ENCODE results near the gene PEPD.
A peak's percentile ranks its signal among the peaks of the same experiment; 100 is the strongest.

Gene PEPD

DNA sequence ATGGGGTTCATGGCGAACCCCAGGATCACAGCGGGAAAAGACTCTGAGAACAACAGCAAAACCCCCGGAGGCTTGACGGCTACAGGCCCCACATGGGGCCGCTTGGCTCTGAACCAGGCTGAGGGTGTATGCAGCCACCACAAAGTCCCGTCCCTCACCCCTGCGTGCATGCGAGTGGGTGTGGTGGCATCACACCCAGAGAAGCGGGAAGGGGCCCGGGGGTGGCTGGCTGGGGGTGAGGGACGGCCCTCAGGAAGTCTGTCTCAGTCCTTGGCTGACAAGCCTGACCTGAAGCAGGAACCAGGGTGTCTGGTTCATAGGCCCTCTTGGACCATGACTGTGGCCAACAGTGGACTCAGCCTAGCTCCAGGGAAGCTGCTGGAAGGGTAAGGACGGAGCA is 113.9 kb downstream of the PEPD start:
- no peak for DNase-seq (ENCODE audit: low spot score)

DNA sequence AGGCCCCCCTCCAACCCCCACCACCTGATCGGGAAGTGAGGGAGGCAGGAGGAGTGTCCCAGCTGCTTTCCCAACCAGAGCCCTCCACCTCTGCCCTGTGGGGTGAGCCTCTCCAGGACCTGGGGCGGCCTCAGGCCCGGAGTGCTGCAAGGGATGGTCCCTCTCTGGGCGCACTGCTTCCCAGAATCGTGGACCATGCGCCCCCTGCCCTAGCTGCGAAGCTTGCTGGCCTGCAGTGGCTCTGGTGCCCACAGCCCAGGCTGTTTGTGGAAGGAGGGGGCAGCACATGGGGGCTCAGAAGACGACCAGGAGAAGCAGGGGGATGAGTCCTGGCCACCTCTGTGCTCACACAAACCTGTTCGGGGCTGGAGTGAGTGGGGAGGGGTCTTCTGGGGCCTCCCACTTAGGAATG is 114.4 kb downstream of the PEPD start:
- DNase-seq (ENCODE audit: low spot score), result no peak

DNA sequence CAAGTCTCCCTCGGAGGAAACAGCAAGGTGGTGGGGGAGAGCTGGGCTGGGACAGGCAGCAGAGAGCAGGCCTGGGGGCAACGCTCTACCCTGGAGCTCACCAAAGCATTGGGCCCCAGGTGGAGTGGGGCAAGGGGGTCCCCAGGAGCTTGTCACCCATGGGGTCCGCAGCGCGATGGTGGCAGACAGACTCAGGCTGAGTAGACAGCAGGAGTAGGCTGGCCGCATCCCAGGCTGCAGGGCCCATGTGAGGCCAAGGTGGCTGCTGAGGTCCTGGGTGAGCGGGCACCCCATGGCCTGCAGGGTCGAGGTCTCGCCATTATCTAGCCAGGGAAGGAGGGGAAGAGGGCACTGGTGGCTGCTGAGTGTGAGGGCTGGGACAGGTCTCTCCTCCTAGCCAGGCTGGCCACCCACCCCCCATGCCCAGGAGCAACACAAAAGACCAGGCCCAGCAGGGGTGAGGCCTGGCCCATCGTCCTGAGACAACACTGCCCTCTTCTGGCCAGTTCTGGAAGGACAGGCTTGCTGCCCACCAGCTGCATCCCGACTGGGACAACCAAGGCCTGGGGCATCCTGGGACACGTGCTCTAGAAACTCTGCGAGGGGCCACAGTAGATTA is 115.0 kb downstream of the PEPD start:
- DNase-seq (ENCODE audit: low spot score), result peak; percentile 77

DNA sequence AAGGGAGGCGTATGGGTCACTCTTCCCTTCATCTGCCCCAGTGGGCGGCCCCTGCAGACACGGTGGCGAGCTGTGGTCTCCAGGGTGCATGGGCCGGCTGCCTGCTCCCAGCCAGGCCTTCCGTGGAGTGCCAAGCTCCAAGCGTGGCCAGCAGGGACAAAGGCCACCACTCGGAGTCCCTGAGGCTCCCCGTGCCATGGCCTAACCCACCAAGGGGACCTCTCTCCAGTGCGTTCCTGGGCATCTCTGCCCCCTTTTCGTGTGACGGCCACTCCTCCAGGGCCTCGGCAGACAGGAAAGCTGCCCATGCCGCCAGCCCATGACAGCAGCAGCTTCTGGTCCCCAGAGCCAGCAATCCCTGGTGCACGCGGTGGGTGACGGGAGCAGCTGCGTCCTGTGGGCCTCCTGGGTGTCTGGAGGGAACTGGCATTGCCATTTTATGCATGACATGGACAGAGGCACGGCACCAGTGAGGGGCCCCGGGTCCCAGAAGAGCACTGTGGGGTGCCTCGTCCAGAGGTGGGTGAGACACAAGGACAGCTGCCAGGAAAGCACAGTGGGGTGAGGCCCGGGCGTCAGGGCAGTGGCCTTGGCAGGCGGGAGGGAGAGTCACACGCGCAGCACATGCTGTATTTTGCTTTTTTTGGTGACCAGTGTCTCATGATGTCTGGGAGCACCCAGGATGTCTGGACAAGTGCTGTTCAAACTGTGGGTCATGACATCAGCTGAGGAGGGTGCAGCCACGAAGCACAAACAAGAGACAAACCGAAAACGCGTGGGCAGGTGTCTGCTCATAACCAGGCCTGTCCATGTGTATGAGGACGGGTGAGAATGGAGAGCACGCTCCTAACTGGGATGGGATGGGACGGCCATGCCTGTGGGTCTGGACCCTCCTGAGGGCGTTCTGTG is 115.8 kb downstream of the PEPD start:
- no peak for DNase-seq (ENCODE audit: low spot score)

DNA sequence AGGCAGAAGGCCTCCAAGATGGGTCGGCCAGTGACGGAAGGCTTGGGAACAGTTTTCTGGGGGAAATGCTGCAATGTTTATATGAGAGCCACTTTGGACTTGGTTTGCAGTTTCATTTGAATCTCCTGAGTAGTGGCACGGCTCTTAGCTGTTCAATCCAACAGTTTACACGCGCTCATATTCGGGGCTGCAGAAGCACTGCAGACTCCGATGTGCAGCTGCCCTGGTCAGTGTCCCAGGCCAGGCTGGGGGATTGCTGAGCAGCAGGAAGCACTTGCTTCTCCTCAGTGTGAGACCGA is 116.4 kb downstream of the PEPD start:
- DNase-seq (ENCODE audit: low spot score), result no peak

DNA sequence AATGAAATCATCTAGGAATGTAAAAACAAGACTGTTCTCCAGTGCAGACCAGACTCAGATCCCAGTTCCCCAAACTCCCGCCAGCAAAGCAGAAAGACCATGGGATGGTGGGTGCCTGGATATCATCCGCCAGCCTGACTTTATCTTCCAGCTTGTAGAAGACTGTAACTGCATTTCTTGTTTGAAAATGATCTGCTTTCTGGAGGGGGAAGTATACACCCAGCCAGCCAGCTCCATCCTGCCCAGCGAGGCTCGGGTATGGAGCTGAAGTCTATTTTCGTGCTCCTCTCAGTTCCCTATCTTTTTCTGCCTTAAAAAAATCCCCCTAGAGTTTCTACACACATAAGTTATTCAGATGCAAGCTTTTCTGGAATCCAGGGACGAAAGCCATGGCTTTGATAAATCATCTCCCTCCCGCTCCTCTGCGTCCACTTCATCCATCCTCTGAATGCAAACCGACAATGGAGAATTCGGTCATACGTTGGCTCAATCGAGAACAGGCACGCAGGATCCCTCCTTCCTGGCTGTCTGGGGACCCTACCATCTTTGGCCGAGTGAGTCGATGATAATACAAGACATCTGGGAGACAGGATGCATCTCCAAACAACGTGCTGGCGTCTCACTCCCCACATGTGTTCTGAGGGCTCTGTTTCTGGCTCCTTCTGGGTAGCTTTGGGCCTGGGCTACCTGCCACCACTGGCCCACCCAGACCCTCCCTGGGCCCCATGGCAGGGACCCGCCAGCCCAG is 116.9 kb downstream of the PEPD start:
- DNase-seq (ENCODE audit: low spot score), result no peak

DNA sequence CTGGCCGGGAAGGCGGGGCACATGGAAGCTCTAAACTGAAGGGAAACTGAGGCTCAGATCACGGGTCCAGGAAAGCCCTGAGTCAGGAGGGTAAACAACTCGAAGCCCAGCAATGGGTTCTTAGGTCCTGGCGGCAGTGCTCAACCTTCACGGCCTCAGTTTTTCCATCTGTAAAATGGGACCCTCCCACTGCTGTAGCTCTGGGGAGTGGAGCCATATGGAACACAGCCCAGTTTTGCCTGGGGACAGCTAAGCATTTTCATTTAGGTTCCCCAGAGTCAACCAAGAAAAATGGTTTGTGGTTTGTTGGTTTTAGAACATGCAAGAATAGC is 117.7 kb downstream of the PEPD start:
- DNase-seq (ENCODE audit: low spot score), result no peak

DNA sequence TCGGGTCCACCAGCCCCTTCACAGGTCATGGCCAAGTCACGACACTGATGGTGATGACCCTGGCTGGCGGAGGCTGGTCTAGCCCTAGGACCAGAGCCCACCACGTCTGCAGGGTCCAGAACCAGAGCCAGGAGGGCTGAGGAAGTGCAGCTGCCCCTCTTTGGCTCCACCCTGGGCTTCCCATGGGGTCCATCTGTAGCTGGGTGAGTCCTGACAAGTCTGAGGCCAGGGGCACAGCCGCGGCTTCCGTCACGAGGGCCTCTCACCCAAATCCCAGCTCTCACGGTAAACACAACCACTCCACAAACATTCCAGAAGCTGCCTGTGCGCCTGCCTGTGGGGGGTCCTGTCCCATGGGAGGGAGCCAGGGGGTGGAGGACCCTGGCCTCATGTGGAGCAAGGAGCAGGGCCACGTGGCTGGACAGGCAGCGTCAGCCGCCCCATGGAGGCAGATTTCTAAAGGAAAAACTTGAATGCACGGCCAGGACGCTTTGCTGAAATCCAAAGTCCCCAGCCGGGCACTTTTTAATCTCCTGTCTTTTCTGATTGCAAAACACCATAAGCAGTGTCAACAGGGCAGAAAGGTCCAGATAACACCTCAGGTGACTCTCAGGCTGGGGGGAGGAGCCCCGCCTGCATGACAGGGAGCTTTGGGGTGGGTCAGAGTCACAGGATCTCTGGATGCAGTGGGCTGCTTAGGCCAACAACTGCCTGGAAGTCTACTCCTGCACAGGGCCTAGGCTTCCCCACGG is 118.2 kb downstream of the PEPD start:
- no peak for DNase-seq (ENCODE audit: low spot score)

DNA sequence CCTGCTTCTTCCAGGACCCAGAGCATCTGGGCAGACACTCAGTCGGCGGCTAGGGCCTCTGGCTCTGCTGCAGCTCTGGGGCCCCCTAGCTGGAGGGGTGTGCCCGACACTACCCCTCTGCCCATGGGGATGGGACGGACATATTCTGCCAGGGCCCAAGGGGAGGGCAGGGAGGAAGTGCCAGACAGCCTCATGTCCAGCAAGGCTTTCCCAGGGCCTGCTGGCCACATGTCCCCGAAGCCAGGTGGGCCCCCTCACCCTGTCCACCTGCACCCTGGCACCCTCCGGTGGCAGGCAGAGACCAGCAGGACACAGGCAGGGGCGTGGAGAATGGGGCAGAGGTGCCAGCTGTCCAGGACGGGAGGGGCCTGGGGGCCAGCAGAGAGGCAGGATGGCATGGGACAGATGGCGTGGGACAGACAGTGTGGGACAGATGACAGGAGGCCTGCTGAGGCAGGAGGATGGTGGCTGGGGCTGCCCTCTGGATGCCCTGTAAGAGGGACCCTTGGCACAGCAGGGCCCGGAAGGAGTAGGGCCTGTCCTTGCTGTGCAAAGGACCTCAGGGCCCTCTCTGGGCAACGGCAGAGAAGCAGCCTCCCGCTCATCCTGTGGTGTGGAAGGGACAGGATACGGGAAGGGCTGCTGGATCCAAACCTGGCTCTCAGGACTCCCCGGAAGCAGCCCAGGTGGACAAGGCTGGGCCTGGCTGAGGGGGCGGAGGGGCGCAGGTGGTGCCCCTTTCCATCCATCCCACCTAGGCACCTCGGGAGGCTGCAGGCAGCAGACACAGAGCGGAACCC is 119.0 kb downstream of the PEPD start:
- DNase-seq (ENCODE audit: low spot score), result no peak

DNA sequence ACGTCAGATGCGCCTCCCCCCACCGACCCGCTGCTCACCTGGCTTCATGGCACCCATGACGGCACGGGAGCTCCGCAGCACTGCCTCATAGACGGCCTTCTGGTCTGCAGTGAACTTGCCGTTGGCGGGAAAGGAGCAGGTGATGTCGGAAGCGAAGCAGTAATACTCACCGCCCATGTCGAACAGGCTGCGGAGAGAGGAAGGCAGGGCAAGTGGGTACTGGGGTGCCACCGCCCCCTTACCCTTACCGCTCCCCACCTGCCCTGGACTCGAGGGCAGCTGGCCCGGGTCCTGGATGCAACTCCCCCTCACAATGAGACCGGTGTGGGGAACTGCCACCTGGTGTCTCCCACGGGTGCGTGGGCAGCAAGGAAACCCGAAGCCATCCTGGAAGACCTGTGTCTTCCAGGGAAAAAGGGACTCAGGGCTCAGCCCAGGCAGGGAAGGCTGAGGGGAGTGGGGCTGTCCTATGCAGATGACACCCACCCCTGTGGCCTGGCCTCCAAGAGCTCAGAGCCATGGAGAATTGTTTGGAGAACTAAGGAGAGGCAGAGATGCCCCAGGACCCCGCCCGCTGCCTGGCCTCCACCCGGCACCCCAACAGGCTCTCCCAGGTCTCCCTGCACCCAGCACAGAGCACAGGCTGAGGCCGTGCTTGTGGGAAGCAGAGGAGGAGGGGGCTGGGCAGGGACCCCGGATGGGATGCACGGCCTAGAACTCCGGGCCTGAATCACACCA is 119.7 kb downstream of the PEPD start:
- no peak for DNase-seq (ENCODE audit: low spot score)

DNA sequence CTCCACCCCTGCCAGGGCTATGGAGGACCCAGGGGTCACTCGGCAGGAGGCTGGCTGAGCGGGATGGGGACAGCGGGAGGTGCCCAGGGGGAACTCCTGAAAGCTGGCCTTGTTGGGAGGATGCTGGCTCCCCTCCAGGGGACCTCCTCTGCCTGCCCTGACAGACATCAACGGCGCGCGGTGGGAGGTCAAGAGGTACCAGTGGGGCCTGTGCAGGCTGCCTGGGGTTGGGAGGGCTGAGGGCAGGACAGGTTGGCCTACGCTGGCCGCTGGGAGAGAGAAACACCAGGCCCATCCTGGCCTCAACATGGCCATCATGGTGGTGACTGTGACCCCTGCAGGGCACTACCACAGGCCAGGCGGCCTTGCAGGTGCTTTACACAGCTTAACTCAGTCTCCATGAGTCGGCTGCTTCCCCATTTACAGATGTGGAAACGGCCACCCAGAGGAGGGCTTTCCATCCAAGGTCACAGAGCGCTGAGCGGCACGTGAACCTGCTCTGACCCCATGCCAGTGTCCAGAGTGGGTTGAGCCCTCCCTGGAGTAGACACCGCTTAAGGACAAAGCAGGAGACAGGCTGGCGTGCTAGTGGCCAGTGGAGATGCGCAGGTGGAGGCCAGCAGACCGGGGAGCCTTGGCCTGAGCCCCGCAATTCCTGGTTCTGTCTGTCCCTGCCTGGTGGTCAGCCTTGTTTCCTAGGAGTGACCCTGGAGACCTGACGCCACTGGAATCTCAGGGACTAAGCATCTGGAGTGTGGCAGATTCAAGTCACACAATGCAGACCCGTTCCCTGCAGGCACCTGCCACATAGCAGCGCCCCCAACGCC is 120.5 kb downstream of the PEPD start:
- DNase-seq (ENCODE audit: low spot score), result no peak

DNA sequence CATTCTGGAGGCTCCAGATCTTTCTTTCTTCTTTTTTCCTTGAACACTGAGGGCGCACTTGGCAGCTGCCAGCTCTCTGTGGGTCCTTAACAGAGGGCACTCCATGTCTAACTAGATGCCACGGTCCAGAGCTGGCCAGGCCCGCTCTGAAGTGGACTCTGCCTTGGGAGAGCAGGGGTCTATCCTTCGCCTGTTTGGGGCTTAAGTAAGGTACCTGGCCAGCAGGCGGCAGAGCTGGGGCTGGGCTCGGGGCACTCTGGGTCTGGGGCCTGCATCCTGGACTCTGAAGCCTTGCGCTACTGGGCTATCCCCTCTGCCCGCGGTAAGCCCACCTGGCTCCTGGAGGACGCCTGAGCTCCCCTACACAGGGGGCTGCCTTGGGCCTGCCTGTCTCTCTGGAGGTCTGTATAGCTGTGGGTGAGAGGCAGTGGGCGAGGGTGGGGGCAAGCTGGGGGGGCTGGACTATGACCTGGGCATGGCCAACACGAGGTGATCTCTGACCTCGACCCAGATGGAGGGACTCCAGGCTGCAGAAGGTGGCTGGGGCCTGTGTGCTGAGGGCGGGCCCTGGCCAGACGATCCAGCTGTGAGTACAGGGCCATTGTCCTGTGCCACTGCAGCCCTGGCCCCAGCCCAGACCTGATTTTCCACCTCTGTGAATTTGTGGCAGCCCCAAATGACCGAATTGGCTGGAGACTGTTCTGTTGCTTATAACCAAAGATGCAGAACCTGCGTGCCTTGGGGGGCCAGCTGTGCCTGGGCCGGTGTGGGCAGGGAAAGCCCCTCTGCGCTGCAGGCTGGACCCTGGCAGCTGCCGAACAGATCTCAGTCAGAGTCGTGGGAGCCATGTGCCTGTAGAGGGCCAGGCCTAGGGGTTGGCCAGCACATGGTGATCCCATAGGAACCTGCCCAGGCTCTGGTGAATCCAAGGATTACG is 121.6 kb downstream of the PEPD start:
- no peak for DNase-seq (ENCODE audit: low spot score)

DNA sequence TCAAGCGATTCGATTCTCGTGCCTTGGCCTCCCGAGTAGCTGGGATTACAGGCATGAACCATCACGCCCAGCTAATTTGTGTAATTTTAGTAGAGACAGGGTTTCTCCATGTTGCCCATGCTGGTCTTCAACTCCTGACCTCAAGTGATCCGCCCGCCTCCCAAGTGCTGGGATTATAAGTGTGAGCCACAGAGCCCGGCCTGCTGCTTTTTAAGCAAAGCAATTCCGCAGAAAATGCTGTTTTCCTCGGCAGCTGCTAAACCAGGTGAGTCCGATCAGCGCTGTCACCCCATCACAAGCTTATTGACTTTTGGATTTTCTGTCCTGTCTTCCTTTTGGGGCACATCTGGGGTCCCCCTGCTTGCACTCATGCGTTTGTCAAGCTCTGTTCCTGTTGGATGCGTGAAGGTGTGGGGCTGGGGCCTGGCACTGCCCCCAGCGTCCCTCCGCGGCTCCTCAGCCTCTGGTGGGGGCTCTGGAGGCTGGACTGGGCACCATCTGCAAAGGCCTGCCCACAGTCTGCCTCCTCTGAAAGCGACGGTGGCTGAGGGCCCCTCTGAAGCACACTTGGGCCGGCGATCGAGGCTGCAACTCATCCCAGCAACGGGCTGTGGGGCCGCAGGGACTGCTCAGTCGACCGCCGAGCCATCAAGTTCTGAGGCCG is 122.4 kb downstream of the PEPD start:
- no peak for DNase-seq (ENCODE audit: low spot score)

DNA sequence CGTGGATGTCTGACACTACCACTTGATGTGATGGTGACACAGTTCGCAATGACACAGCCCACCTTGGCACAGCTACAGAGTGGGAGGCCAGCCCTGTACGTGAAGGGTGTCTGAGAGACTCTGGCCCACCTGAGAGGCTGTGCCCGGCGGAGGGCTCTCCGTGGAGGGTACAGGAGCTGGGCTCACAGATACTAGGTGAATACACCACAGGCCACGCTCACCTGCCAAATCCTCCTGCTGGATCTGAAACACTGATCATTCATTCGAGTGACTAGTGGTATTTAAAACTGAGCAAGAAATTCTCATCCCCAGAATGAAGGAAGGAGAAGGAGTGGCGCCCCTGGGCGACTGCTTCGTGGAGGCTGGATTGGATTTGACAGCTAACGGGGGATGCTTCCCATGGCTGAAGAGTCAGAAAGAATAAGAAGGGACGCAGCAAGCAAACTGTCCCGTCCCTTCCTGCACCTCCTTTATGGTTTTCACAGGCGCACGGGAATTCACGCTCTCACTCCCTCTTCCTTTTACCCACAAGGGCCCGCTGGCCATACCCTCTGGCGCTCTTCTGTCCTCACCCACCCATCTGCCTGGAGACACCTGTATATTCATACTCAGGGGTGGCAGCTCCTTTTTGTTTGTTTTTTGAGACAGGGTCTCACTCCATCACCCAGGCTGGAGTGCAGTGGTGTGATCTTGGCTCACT is 123.1 kb downstream of the PEPD start:
- no peak for DNase-seq (ENCODE audit: low spot score)

DNA sequence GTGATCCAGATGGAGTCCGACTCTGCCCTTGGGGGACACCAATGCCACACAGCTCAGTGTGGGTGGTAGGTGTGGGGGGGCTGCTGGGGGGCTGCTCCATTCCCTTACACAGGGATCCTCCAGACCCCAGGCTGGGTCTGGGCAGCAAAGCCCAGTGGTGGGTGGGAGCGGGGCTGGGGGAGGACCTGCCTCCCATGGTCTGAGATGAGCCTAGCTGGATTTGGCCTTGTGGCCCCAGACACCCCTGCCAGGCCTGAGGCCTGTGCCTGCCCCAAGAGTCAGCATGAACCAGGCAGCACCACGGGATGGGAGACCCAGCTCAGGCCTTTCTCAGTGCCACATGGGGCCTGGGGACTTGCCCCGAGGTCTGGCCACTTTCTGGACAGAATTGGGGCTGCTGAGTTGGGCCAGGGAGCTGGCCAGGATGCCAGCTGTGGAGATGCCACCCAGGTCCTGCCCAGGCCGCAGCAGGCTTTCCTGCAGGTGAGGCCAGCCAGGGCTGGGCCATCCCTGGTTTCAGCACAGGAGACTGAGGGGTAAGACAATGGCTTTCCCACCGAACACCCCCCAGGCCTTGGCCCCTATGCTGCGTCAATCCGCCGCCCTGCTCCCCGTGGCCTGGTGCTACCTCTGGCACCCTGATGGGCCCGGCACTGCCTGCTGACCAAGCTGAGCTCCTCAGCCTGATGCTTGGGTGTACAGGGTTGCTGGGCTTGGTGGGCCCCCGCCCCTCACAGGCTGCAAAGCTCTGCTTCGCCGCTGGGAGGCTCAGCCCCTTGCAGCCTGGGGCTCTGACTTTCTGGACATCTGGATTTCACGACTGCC is 123.8 kb downstream of the PEPD start:
- no peak for DNase-seq (ENCODE audit: low spot score)

DNA sequence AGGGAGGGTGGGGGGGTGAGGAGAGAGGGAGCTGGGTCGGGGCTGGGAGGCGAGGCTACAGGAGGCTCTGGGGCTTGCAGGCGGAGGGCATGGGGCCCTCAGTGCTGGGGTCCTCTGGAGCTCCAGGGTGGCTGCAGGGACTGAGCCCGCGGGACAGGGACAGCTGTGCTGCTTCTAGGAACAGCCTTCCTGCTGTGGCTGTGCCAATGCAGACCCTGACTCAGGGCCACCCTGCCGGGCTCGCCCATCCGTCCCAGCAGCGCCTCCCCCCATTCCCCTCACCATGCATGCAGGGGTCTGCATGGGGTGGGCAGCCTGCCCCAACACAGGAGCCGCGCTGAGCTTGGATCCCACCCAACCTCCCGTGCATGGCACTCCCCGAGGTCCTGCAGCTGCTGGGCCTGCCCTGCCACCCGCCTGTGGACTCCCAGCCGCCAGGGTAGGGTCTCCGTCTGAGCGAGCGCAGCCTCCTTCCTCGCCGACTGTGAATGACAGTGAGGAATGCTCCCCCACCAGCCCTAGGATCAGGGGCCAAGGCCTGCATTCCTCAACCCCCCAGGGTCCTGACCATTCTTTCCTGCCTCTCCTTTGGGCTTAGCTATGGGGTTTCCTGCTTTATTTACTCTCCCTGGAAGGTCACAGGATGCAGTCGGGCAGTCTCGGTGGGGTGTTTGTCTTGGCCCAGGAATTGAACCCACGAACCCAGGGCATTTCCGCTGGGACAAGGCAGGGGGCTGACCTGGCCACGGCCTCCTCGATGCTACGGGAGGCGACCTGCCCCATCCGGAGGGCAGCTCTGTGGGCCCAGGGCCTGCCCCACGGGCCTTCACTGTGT is 124.7 kb downstream of the PEPD start:
- DNase-seq (ENCODE audit: low spot score), result no peak
